ENCODE results near the gene MYO9B. TPM values are rescaled to one million over a fixed set of nuclear protein-coding genes. Genes with fewer than 3 reads are reported as not detected.

The MYO9B gene
- total and polyA plus RNA-seq, 2 experiments from 2014 or later, result 20.1 to 71.8 TPM

GRCh38 chr19:17048885-17049453 lies 26.6 kb upstream of the MYO9B start:
- in situ Hi-C loops (cut with MboI), result no loop called here
- no peaks in the 10 kb centered on the region for H3K9me2 ChIP-seq (ENCODE audit: insufficient read depth)
- WGBS, 2 experiments (ENCODE audit: low coverage in 1 of 2, low lambda C conversion rate in 2 of 2, missing lambda C conversion rate in 2 of 2), result 71 to 79% methylated on average over 16 of the region's 16 CpGs
- H3K4me2 ChIP-seq (ENCODE audit: unreplicated experiment), result no peak overlapping the region
- H3K36me3 ChIP-seq (ENCODE audit: low read depth), result no peaks in the 10 kb centered on the region
- no peak overlapping the region for H2AFZ ChIP-seq
- no peaks in the 10 kb centered on the region for H3K9me3 ChIP-seq (ENCODE audit: low read depth)
- no peaks in the 10 kb centered on the region for H3K79me2 ChIP-seq (ENCODE audit: insufficient read depth)
- H4K20me1 ChIP-seq (ENCODE audit: insufficient read depth), result no peaks in the 10 kb centered on the region
- no peaks in the 10 kb centered on the region for H3F3A ChIP-seq (ENCODE audit: insufficient read depth)
- no peak for DNase-seq
- no peak overlapping the region for H3K9ac ChIP-seq
- TF ChIP-seq EZH2 (IDR thresholded peaks at IDR 0.05; ENCODE audit: insufficient read depth, poor library complexity, severe bottlenecking) (no peak), EZH2phosphoT487 (IDR thresholded peaks at IDR 0.05; ENCODE audit: insufficient read depth, low read depth) (no peak)
- H3K4me1 ChIP-seq (ENCODE audit: insufficient read depth), result no peaks in the 10 kb centered on the region
- no peak overlapping the region for H3K4me3 ChIP-seq
- no peak overlapping the region for H3K27ac ChIP-seq
- no peaks in the 10 kb centered on the region for H3K27me3 ChIP-seq (replicated peaks; ENCODE audit: insufficient read depth)

- TF ChIP-seq EZH2 (IDR thresholded peaks at IDR 0.05; ENCODE audit: insufficient read depth, poor library complexity, severe bottlenecking), result no peak
- TF ChIP-seq EZH2phosphoT487 (IDR thresholded peaks at IDR 0.05; ENCODE audit: insufficient read depth, low read depth), result no peak
- H3K27ac ChIP-seq, result no peak overlapping the region
- H3K9me3 ChIP-seq (ENCODE audit: low read depth), result no peaks in the 10 kb centered on the region
- peak; percentile 79 for DNase-seq
- in situ Hi-C loops (cut with MboI), result loop anchor here (10.0 kb wide), 1 partner anchor 265 kb away; no protein-coding TSS in a partner anchor
- H3F3A ChIP-seq (ENCODE audit: insufficient read depth), result no peaks in the 10 kb centered on the region
- H3K79me2 ChIP-seq (ENCODE audit: insufficient read depth), result no peaks in the 10 kb centered on the region
- no peaks in the 10 kb centered on the region for H3K9me2 ChIP-seq (ENCODE audit: insufficient read depth)
- H3K4me1 ChIP-seq (ENCODE audit: insufficient read depth), result no peaks in the 10 kb centered on the region
- WGBS, 2 experiments (ENCODE audit: low coverage in 1 of 2, low lambda C conversion rate in 2 of 2, missing lambda C conversion rate in 2 of 2), result 52% methylated on average over 18 of the region's 18 CpGs
- H3K27me3 ChIP-seq (replicated peaks; ENCODE audit: insufficient read depth), result no peaks in the 10 kb centered on the region
- H3K9ac ChIP-seq, result no peak overlapping the region
- no peaks in the 10 kb centered on the region for H3K36me3 ChIP-seq (ENCODE audit: low read depth)
- no peaks in the 10 kb centered on the region for H4K20me1 ChIP-seq (ENCODE audit: insufficient read depth)
- no peak overlapping the region for H3K4me3 ChIP-seq
- peak overlapping the region; percentile 68 for H2AFZ ChIP-seq
- no peak overlapping the region for H3K4me2 ChIP-seq (ENCODE audit: unreplicated experiment)
Measured at GRCh38 chr19:17049711-17050280, 25.8 kb upstream of the MYO9B start.

- no peaks in the 10 kb centered on the region for H3K9me3 ChIP-seq (ENCODE audit: low read depth)
- TF ChIP-seq EZH2phosphoT487 (IDR thresholded peaks at IDR 0.05; ENCODE audit: insufficient read depth, low read depth) (no peak), EZH2 (IDR thresholded peaks at IDR 0.05; ENCODE audit: insufficient read depth, poor library complexity, severe bottlenecking) (no peak)
- no peaks in the 10 kb centered on the region for H3K79me2 ChIP-seq (ENCODE audit: insufficient read depth)
- WGBS, 2 experiments (ENCODE audit: low coverage in 1 of 2, low lambda C conversion rate in 2 of 2, missing lambda C conversion rate in 2 of 2), result 58 to 64% methylated on average over 8 of the region's 8 CpGs
- H3K4me1 ChIP-seq (ENCODE audit: insufficient read depth), result no peaks in the 10 kb centered on the region
- no peak overlapping the region for H3K4me2 ChIP-seq (ENCODE audit: unreplicated experiment)
- H3K36me3 ChIP-seq (ENCODE audit: low read depth), result no peaks in the 10 kb centered on the region
- no peak overlapping the region for H3K27ac ChIP-seq
- no peak overlapping the region for H3K9ac ChIP-seq
- H4K20me1 ChIP-seq (ENCODE audit: insufficient read depth), result no peaks in the 10 kb centered on the region
- no peaks in the 10 kb centered on the region for H3K9me2 ChIP-seq (ENCODE audit: insufficient read depth)
- DNase-seq, result peak; percentile 75
- no peaks in the 10 kb centered on the region for H3K27me3 ChIP-seq (replicated peaks; ENCODE audit: insufficient read depth)
- no peaks in the 10 kb centered on the region for H3F3A ChIP-seq (ENCODE audit: insufficient read depth)
- no peak overlapping the region for H2AFZ ChIP-seq
- H3K4me3 ChIP-seq, result no peak overlapping the region
- in situ Hi-C loops (cut with MboI), result loop anchor here (10.0 kb wide), 1 partner anchor 268 kb away; no protein-coding TSS in a partner anchor
Measured at GRCh38 chr19:17052439-17052838, 23.1 kb upstream of the MYO9B start.

- Histone ChIP-seq H3K79me2 (ENCODE audit: insufficient read depth) (no peaks in the 10 kb centered on the region), H3K4me2 (ENCODE audit: unreplicated experiment) (no peak overlapping the region), H3K9me3 (ENCODE audit: low read depth) (no peaks in the 10 kb centered on the region), H3K4me1 (ENCODE audit: insufficient read depth) (no peaks in the 10 kb centered on the region), H3K27me3 (replicated peaks; ENCODE audit: insufficient read depth) (no peaks in the 10 kb centered on the region), H3K4me3 (no peak overlapping the region), H3K9me2 (ENCODE audit: insufficient read depth) (no peaks in the 10 kb centered on the region), H3K36me3 (ENCODE audit: low read depth) (peaks cover 12% of the 10 kb centered on the region; the same call in 1 of the 2 replicates), H2AFZ (no peak overlapping the region), H4K20me1 (ENCODE audit: insufficient read depth) (no peaks in the 10 kb centered on the region), H3K9ac (no peak overlapping the region), H3F3A (ENCODE audit: insufficient read depth) (no peaks in the 10 kb centered on the region), H3K27ac (no peak overlapping the region)
- TF ChIP-seq EZH2phosphoT487 (IDR thresholded peaks at IDR 0.05; ENCODE audit: insufficient read depth, low read depth) (no peak), EZH2 (IDR thresholded peaks at IDR 0.05; ENCODE audit: insufficient read depth, poor library complexity, severe bottlenecking) (no peak)
- no peak for DNase-seq
- in situ Hi-C loops (cut with MboI), result loop anchor here (10.0 kb wide), 1 partner anchor 270 kb away; no protein-coding TSS in a partner anchor
- 93 to 98% methylated on average over 4 to 5 of the region's 5 CpGs for WGBS, 2 experiments (ENCODE audit: low coverage in 1 of 2, low lambda C conversion rate in 2 of 2, missing lambda C conversion rate in 2 of 2)
Measured at GRCh38 chr19:17054746-17055145, 20.8 kb upstream of the MYO9B start.

Measured in GM23248 (cell line).